ENCODE measurements around the gene MAML1. TPM values are rescaled to one million over a fixed set of nuclear protein-coding genes. Genes with fewer than 3 reads are reported as not detected.

Gene MAML1
- total and polyA plus RNA-seq, 2 donors (not counting 1 experiment from before 2014, with no cell fraction given), result 12.0 to 50.6 TPM

GRCh38 chr5:179814090-179814489, 81.5 kb downstream of the MAML1 start:
- no peak overlapping the region for H3K9ac ChIP-seq (ENCODE audit: low read length)
- no peak overlapping the region for H3K4me3 Mint-ChIP-seq
- peaks cover 18 to 23% of the 10 kb centered on the region in 2 donors for H3K4me1 ChIP-seq (ENCODE audit: control insufficient read depth in 2 of 2, insufficient read depth in 2 of 2, low read length in 2 of 2)
- ChIA-PET CTCF (interaction anchor here (0.6 to 3.4 kb wide), 4 partner anchors 12 to 111 kb away, joined by 3 to 17 read pairs (median 4); no protein-coding TSS in a partner anchor), POLR2A (no interaction called here)
- TF ChIP-seq EZH2 (IDR thresholded peaks at IDR 0.05; ENCODE audit: borderline replicate concordance, insufficient read depth, low read depth, low read length, poor library complexity, severe bottlenecking), result no peak
- TF ChIP-seq CTCF (IDR thresholded peaks at IDR 0.05), result no peak
- ATAC-seq (ENCODE audit: low read depth) (no peak), DNase-seq (no peak)
- peaks cover 0 to 11% of the 10 kb centered on the region in 2 experiments for H3K36me3 ChIP-seq (replicated peaks in 1 of 2; ENCODE audit: control extremely low read depth in 1 of 2, control insufficient read depth in 1 of 2, extremely low read depth in 1 of 2, insufficient read depth in 2 of 2, low read length in 1 of 2)
- WGBS (ENCODE audit: insufficient coverage), result no CpG with 5 or more reads among the region's 3 CpGs
- peaks cover 0 to 6% (median 0%) of the 10 kb centered on the region in 4 experiments for H3K27me3 ChIP-seq (replicated peaks in 1 of 4; ENCODE audit: control extremely low read depth in 1 of 4, control insufficient read depth in 3 of 4, insufficient read depth in 4 of 4, low read length in 3 of 4)
- H3K9me3 ChIP-seq (ENCODE audit: control extremely low read depth in 1 of 3, control insufficient read depth in 2 of 3, insufficient read depth in 1 of 3, low read length in 2 of 3), result peaks cover 0 to 10% (median 0%) of the 10 kb centered on the region in 3 donors
- H3K4me2 ChIP-seq (replicated peaks; ENCODE audit: low read depth, low read length, poor library complexity, severe bottlenecking), result no peak overlapping the region
- no peaks in the 10 kb centered on the region for H3K27me3 Mint-ChIP-seq
- no peaks in the 10 kb centered on the region for H3K9me3 Mint-ChIP-seq (ENCODE audit: insufficient read depth)
- intact Hi-C loops (cut with micrococcal nuclease), result no loop called here
- no peak overlapping the region for H3K4me3 ChIP-seq (ENCODE audit: control extremely low read depth in 1 of 5, extremely low read depth in 1 of 5, insufficient read depth in 1 of 5, low read depth in 2 of 5, low read length in 4 of 5)
- H2AFZ ChIP-seq (ENCODE audit: insufficient read depth, low read depth, low read length, poor library complexity, severe bottlenecking), result no peak overlapping the region
- peaks cover 23% of the 10 kb centered on the region for H3K4me1 Mint-ChIP-seq
- H3K79me2 ChIP-seq (ENCODE audit: control insufficient read depth, insufficient read depth, low read length), result peaks cover 6% of the 10 kb centered on the region
- no peak overlapping the region for H3K27ac Mint-ChIP-seq
- H3K27ac ChIP-seq (ENCODE audit: low read length in 2 of 2), result no peak overlapping the region
- no peaks in the 10 kb centered on the region for H4K20me1 ChIP-seq (ENCODE audit: control insufficient read depth, insufficient read depth, low read length, poor library complexity, severe bottlenecking)

GRCh38 chr5:179815491-179816249, 83.0 kb downstream of the MAML1 start:
- Histone ChIP-seq H3K79me2 (ENCODE audit: control insufficient read depth, insufficient read depth, low read length) (peaks cover 14% of the 10 kb centered on the region), H3K9ac (ENCODE audit: low read length) (no peak overlapping the region), H3K36me3 (replicated peaks in 1 of 2; ENCODE audit: control extremely low read depth in 1 of 2, control insufficient read depth in 1 of 2, extremely low read depth in 1 of 2, insufficient read depth in 2 of 2, low read length in 1 of 2) (peaks cover 0 to 11% of the 10 kb centered on the region in 2 experiments), H3K9me3 (ENCODE audit: control extremely low read depth in 1 of 3, control insufficient read depth in 2 of 3, insufficient read depth in 1 of 3, low read length in 2 of 3) (peaks cover 0 to 10% (median 0%) of the 10 kb centered on the region in 3 donors), H4K20me1 (ENCODE audit: control insufficient read depth, insufficient read depth, low read length, poor library complexity, severe bottlenecking) (no peaks in the 10 kb centered on the region), H3K4me3 (ENCODE audit: control extremely low read depth in 1 of 5, extremely low read depth in 1 of 5, insufficient read depth in 1 of 5, low read depth in 2 of 5, low read length in 4 of 5) (no peak overlapping the region), H3K27me3 (replicated peaks in 1 of 4; ENCODE audit: control extremely low read depth in 1 of 4, control insufficient read depth in 3 of 4, insufficient read depth in 4 of 4, low read length in 3 of 4) (peaks cover 0 to 6% (median 0%) of the 10 kb centered on the region in 4 experiments), H2AFZ (ENCODE audit: insufficient read depth, low read depth, low read length, poor library complexity, severe bottlenecking) (no peak overlapping the region), H3K4me2 (replicated peaks; ENCODE audit: low read depth, low read length, poor library complexity, severe bottlenecking) (no peak overlapping the region), H3K4me1 (ENCODE audit: control insufficient read depth in 2 of 2, insufficient read depth in 2 of 2, low read length in 2 of 2) (peaks cover 32 to 38% of the 10 kb centered on the region in 2 donors), H3K27ac (ENCODE audit: low read length in 2 of 2) (no peak overlapping the region)
- peak overlapping the region; percentile 56 for H3K27ac Mint-ChIP-seq
- H3K4me3 Mint-ChIP-seq, result peak overlapping the region; percentile 75
- intact Hi-C loops (cut with micrococcal nuclease), result loop anchor here (5.0 kb wide), 2 partner anchors 257 to 263 kb away; partner anchors contain the start of genes RNF130 and RUFY1
- TF ChIP-seq EZH2 (IDR thresholded peaks at IDR 0.05; ENCODE audit: borderline replicate concordance, insufficient read depth, low read depth, low read length, poor library complexity, severe bottlenecking) (no peak), CTCF (IDR thresholded peaks at IDR 0.05) (no peak)
- H3K9me3 Mint-ChIP-seq (ENCODE audit: insufficient read depth), result no peaks in the 10 kb centered on the region
- CTCF ChIA-PET, result interaction anchor here (1.0 to 3.4 kb wide), 2 partner anchors 14 kb away, joined by 6 to 17 read pairs; no protein-coding TSS in a partner anchor
- peaks cover 34% of the 10 kb centered on the region for H3K4me1 Mint-ChIP-seq
- H3K27me3 Mint-ChIP-seq, result no peaks in the 10 kb centered on the region
- WGBS (ENCODE audit: insufficient coverage), result 98% methylated on average over 17 of the region's 21 CpGs
- no peak for DNase-seq
- POLR2A ChIA-PET, result interaction anchor here (0.6 kb wide), 1 partner anchor 135 kb away, joined by 3 read pairs; the partner anchor contains the start of gene CBY3
- no peak for ATAC-seq (ENCODE audit: low read depth)

All from B cell (primary cell).